Measurements from ENCODE around the gene ASCL5.

DNA sequence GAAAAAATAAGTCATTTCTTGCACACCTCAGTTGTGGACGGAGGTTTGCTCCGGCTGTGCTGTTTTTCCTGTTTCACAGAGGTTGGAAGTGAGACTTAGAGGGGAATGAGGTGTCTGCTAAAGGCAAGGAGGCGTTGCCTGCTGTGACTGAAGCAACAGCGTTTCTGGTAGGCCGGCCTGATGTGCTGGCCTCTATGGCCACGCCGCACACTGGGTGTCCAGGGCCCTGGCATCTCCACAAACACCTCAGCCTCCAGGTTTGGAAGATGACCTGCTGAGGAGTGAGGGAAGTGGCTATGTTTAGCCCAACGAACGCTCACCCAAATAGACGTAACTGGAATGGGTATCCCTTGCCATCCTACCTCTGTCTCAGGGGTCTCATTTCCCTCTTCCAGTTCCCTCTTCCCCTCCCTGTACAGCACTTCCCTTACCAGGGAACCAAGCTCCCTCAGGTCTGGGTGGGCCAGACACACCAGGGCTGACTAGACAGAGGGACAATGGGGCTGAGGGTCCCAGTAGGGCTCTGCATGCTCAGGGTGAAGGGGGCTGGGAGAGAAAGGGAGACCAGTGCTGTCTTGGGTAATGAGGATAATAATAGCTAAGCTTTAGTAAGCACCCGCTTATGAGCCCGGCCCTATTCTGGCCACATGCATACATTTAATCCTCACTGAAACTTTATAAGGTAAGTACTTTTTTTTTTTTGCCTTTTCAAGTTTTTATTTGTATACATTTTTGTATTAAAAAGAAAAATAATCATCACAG lies 26.6 kb downstream of the ASCL5 start:
- TF ChIP-seq, protein P1, sequence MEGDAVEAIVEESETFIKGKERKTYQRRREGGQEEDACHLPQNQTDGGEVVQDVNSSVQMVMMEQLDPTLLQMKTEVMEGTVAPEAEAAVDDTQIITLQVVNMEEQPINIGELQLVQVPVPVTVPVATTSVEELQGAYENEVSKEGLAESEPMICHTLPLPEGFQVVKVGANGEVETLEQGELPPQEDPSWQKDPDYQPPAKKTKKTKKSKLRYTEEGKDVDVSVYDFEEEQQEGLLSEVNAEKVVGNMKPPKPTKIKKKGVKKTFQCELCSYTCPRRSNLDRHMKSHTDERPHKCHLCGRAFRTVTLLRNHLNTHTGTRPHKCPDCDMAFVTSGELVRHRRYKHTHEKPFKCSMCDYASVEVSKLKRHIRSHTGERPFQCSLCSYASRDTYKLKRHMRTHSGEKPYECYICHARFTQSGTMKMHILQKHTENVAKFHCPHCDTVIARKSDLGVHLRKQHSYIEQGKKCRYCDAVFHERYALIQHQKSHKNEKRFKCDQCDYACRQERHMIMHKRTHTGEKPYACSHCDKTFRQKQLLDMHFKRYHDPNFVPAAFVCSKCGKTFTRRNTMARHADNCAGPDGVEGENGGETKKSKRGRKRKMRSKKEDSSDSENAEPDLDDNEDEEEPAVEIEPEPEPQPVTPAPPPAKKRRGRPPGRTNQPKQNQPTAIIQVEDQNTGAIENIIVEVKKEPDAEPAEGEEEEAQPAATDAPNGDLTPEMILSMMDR (conservative IDR thresholded peaks at IDR 0.05): no peak
- no peak for TF ChIP-seq EZH2 (IDR thresholded peaks at IDR 0.05; ENCODE audit: low read depth)

All from PC-9 (cell line).